SU-DHL-6 (cell line): Measurements from ENCODE around the gene MKI67.
"Not testable (repeated sequence)": the region's sequence is repeated elsewhere in the genome, so short reads cannot be mapped to it uniquely, and the experiment has no call there.

Experiments
- H2AFZ ChIP-seq: fragments of 200-600 bp; sonication (generic); 2 replicates; pipeline ENCODE4 v1.6.1; 2014; ENCODE audit warnings: low read depth, mild to moderate bottlenecking, moderate library complexity, mixed read lengths, antibody characterized with exemption, low read length; ENCODE audit not compliant: severe bottlenecking
- H3F3A ChIP-seq: fragments of 200-600 bp; shearing (Covaris generic); 2 replicates; pipeline ENCODE4 v1.6.0; 2016; ENCODE audit warnings: antibody characterized with exemption, mild to moderate bottlenecking; ENCODE audit not compliant: insufficient read depth
- H3K27ac ChIP-seq: fragments of 200-600 bp; sonication (generic); 2 replicates; pipeline ENCODE4 v1.5.1; 2016; ENCODE audit warnings: low read depth, mild to moderate bottlenecking, low read length, moderate library complexity, mixed read lengths
- H3K27me3 ChIP-seq: fragments of 200-600 bp; sonication (generic), shearing (Covaris generic); 2 replicates; pipeline ENCODE4 v1.6.0; 2014; ENCODE audit warnings: mild to moderate bottlenecking, low read length
- H3K36me3 ChIP-seq: fragments of 200-600 bp; sonication (generic); 2 replicates; pipeline ENCODE4 v1.6.1; 2014; ENCODE audit warnings: mild to moderate bottlenecking, low read length, mixed read lengths
- H3K4me2 ChIP-seq: fragments of 300-600, 200-600 bp; shearing (Covaris generic), sonication (generic); 2 replicates; pipeline ENCODE4 v1.6.0; 2014; ENCODE audit warnings: low read length, low read depth, mild to moderate bottlenecking; ENCODE audit not compliant: poor library complexity, severe bottlenecking
- H3K4me3 ChIP-seq: fragments of 200-600 bp; sonication (generic); 2 replicates; pipeline ENCODE4 v1.5.1; 2014; ENCODE audit warnings: antibody characterized with exemption, low read length, mild to moderate bottlenecking, mixed read lengths; ENCODE audit not compliant: insufficient read depth, poor library complexity, severe bottlenecking
- H3K79me2 ChIP-seq: fragments of 200-600 bp; sonication (generic); 2 replicates; pipeline ENCODE4 v1.6.1; 2014; ENCODE audit warnings: mild to moderate bottlenecking, low read length, moderate library complexity; ENCODE audit not compliant: insufficient read depth
- H3K9ac ChIP-seq: fragments of 200-600 bp; sonication (generic); 2 replicates; pipeline ENCODE4 v1.7.0; 2014; ENCODE audit warnings: mild to moderate bottlenecking, low read length
- H3K9me2 ChIP-seq: fragments of 200-600 bp; sonication (generic); replicated peaks from 2 replicates; pipeline ENCODE4 v1.6.1; 2014; ENCODE audit warnings: low read length; ENCODE audit not compliant: insufficient read depth
- H3K9me3 ChIP-seq: fragments of 200-600 bp; sonication (generic); 2 replicates; pipeline ENCODE4 v1.6.1; 2014; ENCODE audit warnings: low read length, mixed read lengths; ENCODE audit not compliant: insufficient read depth
- H4K20me1 ChIP-seq: fragments of 200-600 bp; sonication (generic); 2 replicates; pipeline ENCODE4 v1.6.1; 2014; ENCODE audit warnings: low read depth, mild to moderate bottlenecking, antibody characterized with exemption, low read length, moderate library complexity, mixed read lengths
- EZH2phosphoT487 ChIP-seq: fragments of 200-600 bp; sonication (generic), shearing (Covaris generic); conservative IDR thresholded peaks from 2 replicates; pipeline ENCODE4 v1.6.1; 2018; ENCODE audit warnings: mild to moderate bottlenecking, antibody characterized with exemption, low read length, moderate library complexity, mixed read lengths
- TF ChIP-seq, protein P1 (sequence below): fragments of 200-600 bp; sonication (generic); IDR thresholded peaks from one replicate; pipeline ENCODE4 v1.5.1; 2017; ENCODE audit warnings: antibody characterized with exemption, mild to moderate bottlenecking, low read length, moderate library complexity; ENCODE audit not compliant: insufficient read depth, poor library complexity, severe bottlenecking

The MKI67 gene

DNA sequence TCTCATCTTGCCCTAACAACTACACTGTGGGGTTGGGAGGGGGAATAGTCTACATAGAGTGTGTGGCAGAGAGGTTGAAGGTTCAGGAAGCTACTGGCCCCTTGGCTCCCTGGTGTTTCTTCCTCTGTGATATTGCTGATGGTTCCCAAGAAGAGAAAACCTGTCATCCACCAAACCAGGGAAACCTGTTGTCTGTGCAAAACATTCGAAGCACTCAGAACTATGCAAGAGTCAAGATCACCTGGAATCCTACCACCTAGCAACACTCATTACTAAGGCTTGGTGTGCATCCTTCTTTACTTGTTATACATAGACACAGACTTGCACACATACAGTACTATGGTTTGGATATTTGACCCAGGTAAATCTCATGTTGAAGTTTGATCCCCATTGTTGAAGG, 46.5 kb upstream of the MKI67 start:
- H3F3A ChIP-seq = no peaks in the 10 kb centered on the region
- H4K20me1 ChIP-seq = no peaks in the 10 kb centered on the region
- H3K4me2 ChIP-seq = no peak overlapping the region
- H3K9me3 ChIP-seq = peaks cover 20% of the 10 kb centered on the region; the same call in 1 of the 2 replicates
- H3K27ac ChIP-seq = no peak overlapping the region
- H3K9me2 ChIP-seq = no peaks in the 10 kb centered on the region
- no peak overlapping the region for H3K9ac ChIP-seq
- no peak overlapping the region for H3K4me3 ChIP-seq
- no peak overlapping the region for H2AFZ ChIP-seq
- H3K79me2 ChIP-seq = no peaks in the 10 kb centered on the region
- TF ChIP-seq, protein P1, sequence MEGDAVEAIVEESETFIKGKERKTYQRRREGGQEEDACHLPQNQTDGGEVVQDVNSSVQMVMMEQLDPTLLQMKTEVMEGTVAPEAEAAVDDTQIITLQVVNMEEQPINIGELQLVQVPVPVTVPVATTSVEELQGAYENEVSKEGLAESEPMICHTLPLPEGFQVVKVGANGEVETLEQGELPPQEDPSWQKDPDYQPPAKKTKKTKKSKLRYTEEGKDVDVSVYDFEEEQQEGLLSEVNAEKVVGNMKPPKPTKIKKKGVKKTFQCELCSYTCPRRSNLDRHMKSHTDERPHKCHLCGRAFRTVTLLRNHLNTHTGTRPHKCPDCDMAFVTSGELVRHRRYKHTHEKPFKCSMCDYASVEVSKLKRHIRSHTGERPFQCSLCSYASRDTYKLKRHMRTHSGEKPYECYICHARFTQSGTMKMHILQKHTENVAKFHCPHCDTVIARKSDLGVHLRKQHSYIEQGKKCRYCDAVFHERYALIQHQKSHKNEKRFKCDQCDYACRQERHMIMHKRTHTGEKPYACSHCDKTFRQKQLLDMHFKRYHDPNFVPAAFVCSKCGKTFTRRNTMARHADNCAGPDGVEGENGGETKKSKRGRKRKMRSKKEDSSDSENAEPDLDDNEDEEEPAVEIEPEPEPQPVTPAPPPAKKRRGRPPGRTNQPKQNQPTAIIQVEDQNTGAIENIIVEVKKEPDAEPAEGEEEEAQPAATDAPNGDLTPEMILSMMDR = no peak
- no peak for TF ChIP-seq EZH2phosphoT487
- H3K36me3 ChIP-seq = no peaks in the 10 kb centered on the region
- H3K27me3 ChIP-seq = no peaks in the 10 kb centered on the region

DNA sequence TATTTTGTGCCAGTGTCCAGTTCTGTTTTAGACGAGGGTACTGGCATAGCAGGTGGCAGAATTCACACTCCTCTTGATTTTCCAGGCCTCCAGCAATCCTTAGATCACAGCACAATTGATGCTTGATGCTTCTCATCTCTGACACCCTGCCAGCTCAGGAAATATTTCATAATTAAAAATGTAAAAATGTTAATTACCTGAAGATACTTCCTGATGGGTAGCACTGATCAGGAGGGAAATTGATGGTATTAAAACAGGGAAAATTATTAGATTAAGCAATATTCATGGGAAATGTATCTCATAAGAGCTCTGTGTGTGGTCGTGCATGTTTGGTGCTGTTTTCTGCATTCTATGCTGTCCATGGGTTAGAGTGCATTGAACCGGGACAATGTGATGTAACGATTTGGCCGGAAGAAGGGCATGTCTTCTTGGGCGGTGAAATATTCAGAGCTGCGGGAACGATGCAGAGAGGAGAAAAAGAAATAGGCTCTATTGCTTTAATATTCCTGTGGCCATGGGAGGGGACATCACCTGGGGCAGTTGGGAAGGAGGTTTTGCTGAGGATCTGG, 43.7 kb upstream of the MKI67 start:
- H4K20me1 ChIP-seq = no peaks in the 10 kb centered on the region

DNA sequence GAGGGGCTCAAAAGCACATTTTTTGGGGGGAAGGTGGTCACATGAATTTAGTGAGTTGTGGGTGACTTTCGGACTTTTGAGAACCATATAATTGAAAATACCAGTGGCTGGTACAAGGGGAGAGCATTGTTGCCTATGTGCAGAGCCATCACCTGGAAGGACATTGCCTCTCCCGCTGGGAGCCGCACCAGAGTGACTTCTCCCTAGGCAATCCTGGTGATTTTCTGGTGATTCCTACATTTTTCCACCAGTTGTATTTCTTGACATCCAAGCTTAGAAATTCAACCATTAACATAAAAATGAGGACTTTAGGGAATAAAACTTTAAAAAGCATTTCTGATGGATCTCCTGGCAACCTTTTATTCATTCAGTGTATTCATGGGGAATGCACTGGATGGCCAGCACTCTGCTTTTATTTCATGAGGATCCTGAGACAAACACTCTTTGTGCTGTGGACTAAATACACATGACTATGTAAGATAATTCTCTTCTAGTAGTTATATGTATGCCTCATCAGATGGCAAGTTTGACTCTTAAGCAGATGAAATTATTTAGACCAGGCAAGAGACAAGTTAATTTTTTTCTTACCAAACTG, 41.8 kb upstream of the MKI67 start:
- TF ChIP-seq, protein P1 = no peak
- TF ChIP-seq EZH2phosphoT487 = no peak
- Histone ChIP-seq H4K20me1 (no peaks in the 10 kb centered on the region), H3K9me3 (no peaks in the 10 kb centered on the region), H2AFZ (no peak overlapping the region), H3K27ac (no peak overlapping the region), H3K4me2 (no peak overlapping the region), H3F3A (no peaks in the 10 kb centered on the region), H3K4me3 (no peak overlapping the region), H3K27me3 (no peaks in the 10 kb centered on the region), H3K9me2 (no peaks in the 10 kb centered on the region), H3K9ac (no peak overlapping the region), H3K36me3 (no peaks in the 10 kb centered on the region), H3K79me2 (no peaks in the 10 kb centered on the region)

More for the DNA sequence above, 43.7 kb upstream of the MKI67 start:
- no peak overlapping the region for H3K27ac ChIP-seq
- H3K27me3 ChIP-seq = no peaks in the 10 kb centered on the region
- H3K79me2 ChIP-seq = no peaks in the 10 kb centered on the region
- H3K9me3 ChIP-seq = peaks cover 11% of the 10 kb centered on the region; the same call in 1 of the 2 replicates
- H3F3A ChIP-seq = no peaks in the 10 kb centered on the region
- no peak overlapping the region for H3K4me3 ChIP-seq
- H3K9ac ChIP-seq = no peak overlapping the region
- TF ChIP-seq EZH2phosphoT487 = no peak
- TF ChIP-seq, protein P1 = no peak
- H3K36me3 ChIP-seq = no peaks in the 10 kb centered on the region
- no peaks in the 10 kb centered on the region for H3K9me2 ChIP-seq
- no peak overlapping the region for H2AFZ ChIP-seq
- H3K4me2 ChIP-seq = no peak overlapping the region

DNA sequence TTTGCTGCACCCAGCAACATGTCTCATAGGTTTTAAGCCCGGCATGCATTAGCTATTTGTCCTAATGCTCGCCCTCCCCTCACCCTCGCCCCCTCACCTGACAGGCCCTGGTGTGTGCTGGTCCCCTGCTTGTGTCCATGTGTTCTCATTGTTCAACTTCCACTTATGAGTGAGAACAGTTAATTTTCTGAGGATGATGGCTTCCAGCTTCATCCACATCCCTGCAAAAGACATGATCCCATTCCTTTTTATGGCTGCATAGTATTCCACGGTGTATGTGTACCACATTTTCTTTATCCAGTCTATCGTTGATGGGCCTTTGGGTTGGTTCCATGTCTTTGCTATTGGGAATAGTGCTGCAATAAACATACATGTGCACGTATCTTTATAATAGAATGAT, 40.9 kb upstream of the MKI67 start:
- H3K9me3 ChIP-seq, H3K4me3 ChIP-seq: not testable (repeated sequence)

More for the DNA sequence above, 40.9 kb upstream of the MKI67 start:
- H3F3A ChIP-seq, H3K4me2 ChIP-seq, H3K79me2 ChIP-seq, H3K9me2 ChIP-seq, H3K27me3 ChIP-seq, H4K20me1 ChIP-seq, H3K27ac ChIP-seq, H3K9ac ChIP-seq, H3K36me3 ChIP-seq, H2AFZ ChIP-seq: not testable (repeated sequence)
